ENCODE data around the gene DLG2.

Gene DLG2

DNA sequence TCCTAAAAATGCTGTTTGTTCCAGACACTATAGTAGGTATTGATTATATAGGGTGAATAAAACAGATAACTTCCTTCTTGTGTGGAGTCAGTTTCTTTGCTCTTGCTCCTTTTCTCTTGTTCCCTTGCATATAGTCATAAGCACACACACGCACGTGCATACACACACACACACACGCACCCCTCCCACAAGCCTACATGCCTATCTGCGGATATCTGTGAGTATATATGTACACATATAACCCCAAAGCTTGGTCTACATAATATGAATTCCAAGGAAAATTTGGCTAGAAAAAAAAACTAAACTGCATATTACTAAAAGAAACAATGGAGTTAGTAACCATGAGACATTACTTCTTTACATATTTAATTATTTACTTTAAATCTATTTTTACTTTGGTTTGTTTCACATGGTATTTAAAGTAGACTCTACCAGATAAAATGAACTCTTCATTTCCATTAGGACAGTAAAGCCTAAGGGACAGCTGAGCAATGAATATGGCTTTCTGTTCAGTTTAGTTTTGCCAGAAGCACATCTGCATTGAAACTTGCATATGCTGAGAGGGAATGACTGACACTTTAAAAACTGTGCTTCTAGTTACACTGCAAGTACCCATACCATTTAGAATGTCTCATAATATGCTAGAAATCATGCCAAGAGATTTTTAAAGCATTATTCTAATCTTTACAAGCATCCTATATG lies 676.4 kb downstream of the DLG2 start:
- Histone ChIP-seq H3K27ac (ENCODE audit: low read depth, low read length, poor library complexity, severe bottlenecking) (no peak overlapping the region), H4K20me1 (ENCODE audit: insufficient read depth, low read length) (no peaks in the 10 kb centered on the region), H3K36me3 (ENCODE audit: insufficient read depth, low read length) (no peaks in the 10 kb centered on the region), H3K9me3 (ENCODE audit: low read length) (no peaks in the 10 kb centered on the region), H3K4me1 (ENCODE audit: insufficient read depth, low read length, severe bottlenecking) (no peaks in the 10 kb centered on the region), H3K9me2 (ENCODE audit: low read depth, low read length) (no peaks in the 10 kb centered on the region), H3K9ac (ENCODE audit: low read length) (no peak overlapping the region), H3F3A (ENCODE audit: insufficient read depth, low read length) (no peaks in the 10 kb centered on the region), H3K79me2 (ENCODE audit: insufficient read depth, low read length) (no peaks in the 10 kb centered on the region), H3K4me2 (ENCODE audit: low read length) (no peak overlapping the region), H2AFZ (ENCODE audit: low read length) (no peak overlapping the region), H3K27me3 (ENCODE audit: insufficient read depth, low read length) (no peaks in the 10 kb centered on the region), H3K4me3 (ENCODE audit: low read depth, low read length, poor library complexity, severe bottlenecking) (no peak overlapping the region)
- no peak for TF ChIP-seq EZH2 (IDR thresholded peaks at IDR 0.05; ENCODE audit: borderline replicate concordance, low read length)
- TF ChIP-seq, protein P1, sequence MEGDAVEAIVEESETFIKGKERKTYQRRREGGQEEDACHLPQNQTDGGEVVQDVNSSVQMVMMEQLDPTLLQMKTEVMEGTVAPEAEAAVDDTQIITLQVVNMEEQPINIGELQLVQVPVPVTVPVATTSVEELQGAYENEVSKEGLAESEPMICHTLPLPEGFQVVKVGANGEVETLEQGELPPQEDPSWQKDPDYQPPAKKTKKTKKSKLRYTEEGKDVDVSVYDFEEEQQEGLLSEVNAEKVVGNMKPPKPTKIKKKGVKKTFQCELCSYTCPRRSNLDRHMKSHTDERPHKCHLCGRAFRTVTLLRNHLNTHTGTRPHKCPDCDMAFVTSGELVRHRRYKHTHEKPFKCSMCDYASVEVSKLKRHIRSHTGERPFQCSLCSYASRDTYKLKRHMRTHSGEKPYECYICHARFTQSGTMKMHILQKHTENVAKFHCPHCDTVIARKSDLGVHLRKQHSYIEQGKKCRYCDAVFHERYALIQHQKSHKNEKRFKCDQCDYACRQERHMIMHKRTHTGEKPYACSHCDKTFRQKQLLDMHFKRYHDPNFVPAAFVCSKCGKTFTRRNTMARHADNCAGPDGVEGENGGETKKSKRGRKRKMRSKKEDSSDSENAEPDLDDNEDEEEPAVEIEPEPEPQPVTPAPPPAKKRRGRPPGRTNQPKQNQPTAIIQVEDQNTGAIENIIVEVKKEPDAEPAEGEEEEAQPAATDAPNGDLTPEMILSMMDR (IDR thresholded peaks at IDR 0.05; ENCODE audit: low read length), result no peak

DNA sequence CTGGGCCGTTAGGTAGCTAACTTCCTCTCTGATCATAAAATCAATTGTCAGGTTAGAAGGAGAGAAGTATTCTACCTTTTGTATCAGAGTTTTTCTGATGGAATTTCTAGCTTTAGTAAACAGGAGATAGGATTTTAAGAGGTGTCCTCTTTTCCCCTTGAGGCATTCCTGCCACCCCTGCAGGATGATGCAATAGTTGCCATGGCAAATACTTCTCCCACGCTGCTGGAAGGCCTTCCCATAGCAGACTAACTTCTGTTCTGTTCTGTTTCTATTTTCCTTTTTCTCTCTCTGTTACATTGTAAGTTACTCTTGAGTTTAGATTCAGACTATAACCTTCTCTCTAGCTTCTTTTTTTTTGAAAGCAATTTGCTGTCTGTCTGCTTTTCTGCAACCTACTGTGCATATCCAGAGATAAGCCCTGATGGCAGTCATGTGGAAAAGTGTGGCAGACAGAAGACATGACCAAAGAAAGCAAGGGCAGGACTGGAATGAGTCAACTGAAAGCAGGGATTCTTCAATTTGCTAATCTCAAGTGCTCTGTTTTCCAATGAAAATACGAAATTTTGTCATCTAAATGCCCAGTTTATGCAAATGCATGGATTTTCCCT lies 679.1 kb downstream of the DLG2 start:
- Histone ChIP-seq H3K27ac (ENCODE audit: low read depth, low read length, poor library complexity, severe bottlenecking) (no peak overlapping the region), H3K79me2 (ENCODE audit: insufficient read depth, low read length) (no peaks in the 10 kb centered on the region), H3K36me3 (ENCODE audit: insufficient read depth, low read length) (no peaks in the 10 kb centered on the region), H3F3A (ENCODE audit: insufficient read depth, low read length) (no peaks in the 10 kb centered on the region), H3K9ac (ENCODE audit: low read length) (no peak overlapping the region), H3K4me3 (ENCODE audit: low read depth, low read length, poor library complexity, severe bottlenecking) (no peak overlapping the region), H3K9me3 (ENCODE audit: low read length) (no peaks in the 10 kb centered on the region), H3K27me3 (ENCODE audit: insufficient read depth, low read length) (no peaks in the 10 kb centered on the region), H3K4me2 (ENCODE audit: low read length) (no peak overlapping the region), H2AFZ (ENCODE audit: low read length) (no peak overlapping the region), H3K4me1 (ENCODE audit: insufficient read depth, low read length, severe bottlenecking) (no peaks in the 10 kb centered on the region), H3K9me2 (ENCODE audit: low read depth, low read length) (no peaks in the 10 kb centered on the region), H4K20me1 (ENCODE audit: insufficient read depth, low read length) (no peaks in the 10 kb centered on the region)
- no peak for TF ChIP-seq EZH2 (IDR thresholded peaks at IDR 0.05; ENCODE audit: borderline replicate concordance, low read length)
- TF ChIP-seq, protein P1 (IDR thresholded peaks at IDR 0.05; ENCODE audit: low read length), result no peak

DNA sequence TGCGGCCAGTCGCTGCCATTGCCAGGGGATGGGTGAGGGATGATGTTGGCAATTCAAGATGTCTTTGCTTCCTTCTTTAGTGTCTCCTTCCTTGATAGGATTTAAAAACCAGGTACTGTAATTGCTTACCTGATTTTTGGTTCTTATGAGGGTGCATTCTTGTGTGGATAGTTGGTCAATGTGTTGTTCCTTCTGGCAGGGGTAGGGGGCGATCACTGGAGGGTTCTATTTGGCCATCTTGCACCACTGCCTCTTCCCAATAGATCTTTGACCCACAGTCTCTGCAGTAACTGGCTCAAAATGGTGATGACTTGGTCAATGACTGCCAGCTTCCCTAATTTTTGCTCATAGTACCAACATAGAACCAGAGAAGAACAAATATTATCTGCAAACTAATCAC lies 680.1 kb downstream of the DLG2 start:
- no peaks in the 10 kb centered on the region for H3K4me1 ChIP-seq (ENCODE audit: insufficient read depth, low read length, severe bottlenecking)
- H3K4me2 ChIP-seq (ENCODE audit: low read length), result no peak overlapping the region
- no peaks in the 10 kb centered on the region for H3K79me2 ChIP-seq (ENCODE audit: insufficient read depth, low read length)
- H3F3A ChIP-seq (ENCODE audit: insufficient read depth, low read length), result no peaks in the 10 kb centered on the region
- TF ChIP-seq EZH2 (IDR thresholded peaks at IDR 0.05; ENCODE audit: borderline replicate concordance, low read length), result no peak
- TF ChIP-seq, protein P1 (IDR thresholded peaks at IDR 0.05; ENCODE audit: low read length), result no peak
- H4K20me1 ChIP-seq (ENCODE audit: insufficient read depth, low read length), result no peaks in the 10 kb centered on the region
- no peak overlapping the region for H2AFZ ChIP-seq (ENCODE audit: low read length)
- no peak overlapping the region for H3K9ac ChIP-seq (ENCODE audit: low read length)
- no peaks in the 10 kb centered on the region for H3K9me2 ChIP-seq (ENCODE audit: low read depth, low read length)
- H3K4me3 ChIP-seq (ENCODE audit: low read depth, low read length, poor library complexity, severe bottlenecking), result no peak overlapping the region
- H3K27ac ChIP-seq (ENCODE audit: low read depth, low read length, poor library complexity, severe bottlenecking), result no peak overlapping the region
- no peaks in the 10 kb centered on the region for H3K9me3 ChIP-seq (ENCODE audit: low read length)
- no peaks in the 10 kb centered on the region for H3K27me3 ChIP-seq (ENCODE audit: insufficient read depth, low read length)
- H3K36me3 ChIP-seq (ENCODE audit: insufficient read depth, low read length), result no peaks in the 10 kb centered on the region

Measured in OCI-LY1 (cell line).